ENCODE measurements around the gene MDK. TPM values are rescaled to one million over a fixed set of nuclear protein-coding genes. Genes with fewer than 3 reads are reported as not detected.
A peak's percentile ranks its signal among the peaks of the same experiment; 100 is the strongest.

The MDK gene
- total RNA-seq, 2 donors from 2014 or later: 36.9 to 63.0 TPM

DNA sequence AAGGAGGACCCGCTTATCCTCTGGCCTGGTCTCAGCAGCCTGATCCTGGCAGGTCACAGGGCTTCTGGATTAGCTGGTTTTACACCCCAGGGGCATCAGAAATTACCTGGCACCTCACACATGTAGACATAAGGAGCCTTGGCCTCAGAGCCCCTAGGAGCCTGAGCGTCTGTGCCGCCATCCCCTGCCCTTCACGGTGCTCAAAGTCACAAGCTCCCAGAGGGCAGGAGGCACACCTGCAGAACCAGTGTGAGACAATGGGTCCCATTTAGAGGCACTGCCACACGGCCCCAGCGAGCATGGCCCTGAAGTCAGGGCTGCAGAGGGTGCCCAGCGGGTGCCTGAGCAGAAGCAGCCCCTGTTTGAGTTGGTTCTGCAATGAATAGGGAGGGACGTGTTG lies 30.3 kb upstream of the MDK start:
- no peaks in the 10 kb centered on the region for H3K27me3 ChIP-seq
- H3K4me1 ChIP-seq: peaks cover 67% of the 10 kb centered on the region
- ATAC-seq: no peak
- TF ChIP-seq, protein P1, sequence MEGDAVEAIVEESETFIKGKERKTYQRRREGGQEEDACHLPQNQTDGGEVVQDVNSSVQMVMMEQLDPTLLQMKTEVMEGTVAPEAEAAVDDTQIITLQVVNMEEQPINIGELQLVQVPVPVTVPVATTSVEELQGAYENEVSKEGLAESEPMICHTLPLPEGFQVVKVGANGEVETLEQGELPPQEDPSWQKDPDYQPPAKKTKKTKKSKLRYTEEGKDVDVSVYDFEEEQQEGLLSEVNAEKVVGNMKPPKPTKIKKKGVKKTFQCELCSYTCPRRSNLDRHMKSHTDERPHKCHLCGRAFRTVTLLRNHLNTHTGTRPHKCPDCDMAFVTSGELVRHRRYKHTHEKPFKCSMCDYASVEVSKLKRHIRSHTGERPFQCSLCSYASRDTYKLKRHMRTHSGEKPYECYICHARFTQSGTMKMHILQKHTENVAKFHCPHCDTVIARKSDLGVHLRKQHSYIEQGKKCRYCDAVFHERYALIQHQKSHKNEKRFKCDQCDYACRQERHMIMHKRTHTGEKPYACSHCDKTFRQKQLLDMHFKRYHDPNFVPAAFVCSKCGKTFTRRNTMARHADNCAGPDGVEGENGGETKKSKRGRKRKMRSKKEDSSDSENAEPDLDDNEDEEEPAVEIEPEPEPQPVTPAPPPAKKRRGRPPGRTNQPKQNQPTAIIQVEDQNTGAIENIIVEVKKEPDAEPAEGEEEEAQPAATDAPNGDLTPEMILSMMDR (IDR thresholded peaks at IDR 0.05): no peak
- no peak for TF ChIP-seq POLR2A (IDR thresholded peaks at IDR 0.05)
- no peak overlapping the region for H3K4me3 ChIP-seq
- H3K9me3 ChIP-seq: no peaks in the 10 kb centered on the region
- intact Hi-C loops (cut with DNase I): no loop called here
- WGBS, 2 donors: 20 to 39% methylated on average over 1 to 8 of the region's 8 CpGs
- H3K36me3 ChIP-seq (replicated peaks in 1 of 2; ENCODE audit: insufficient read depth in 1 of 2, low read depth in 2 of 2): no peaks in the 10 kb centered on the region
- peak overlapping the region; percentile 66 to 84 (median 76) for H3K27ac ChIP-seq
- DNase-seq: no peak

DNA sequence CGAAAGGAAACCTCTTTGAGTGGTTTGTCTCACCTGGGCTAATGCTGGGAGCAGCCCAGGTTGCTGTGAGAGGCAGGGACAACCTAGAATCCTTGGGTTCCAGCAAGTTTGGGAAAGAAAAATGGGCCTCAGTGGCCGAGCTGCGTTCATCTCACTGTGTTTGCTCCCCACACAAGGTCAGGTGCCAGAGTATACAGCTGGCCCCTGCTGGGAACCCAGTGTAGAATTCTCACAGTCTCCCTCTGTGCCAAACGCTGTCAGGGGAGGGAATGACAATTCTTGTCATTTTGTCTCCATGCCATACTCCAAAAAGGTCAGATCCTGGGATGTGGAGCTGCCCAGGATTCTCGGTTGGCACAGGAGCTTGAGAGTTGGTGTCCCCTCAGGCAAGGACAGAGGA lies 29.9 kb upstream of the MDK start:
- H3K9me3 ChIP-seq: no peaks in the 10 kb centered on the region
- WGBS, 2 donors: 17 to 21% methylated on average over 5 of the region's 5 CpGs
- no peaks in the 10 kb centered on the region for H3K36me3 ChIP-seq (replicated peaks in 1 of 2; ENCODE audit: insufficient read depth in 1 of 2, low read depth in 2 of 2)
- DNase-seq: peak; percentile 43 to 67 (median 59)
- no peaks in the 10 kb centered on the region for H3K27me3 ChIP-seq
- intact Hi-C loops (cut with DNase I): no loop called here
- peaks cover 69% of the 10 kb centered on the region for H3K4me1 ChIP-seq
- no peak overlapping the region for H3K4me3 ChIP-seq
- ATAC-seq: no peak
- peak overlapping the region; percentile 66 to 84 (median 76) for H3K27ac ChIP-seq
- TF ChIP-seq, protein P1 (IDR thresholded peaks at IDR 0.05): no peak
- TF ChIP-seq POLR2A (IDR thresholded peaks at IDR 0.05): no peak

- intact Hi-C loops (cut with DNase I): no loop called here
- H3K27ac ChIP-seq: peak overlapping the region; percentile 66 to 84 (median 76)
- no peaks in the 10 kb centered on the region for H3K36me3 ChIP-seq (replicated peaks in 1 of 2; ENCODE audit: insufficient read depth in 1 of 2, low read depth in 2 of 2)
- DNase-seq: peak; percentile 81 to 93 (median 88)
- no peak overlapping the region for H3K4me3 ChIP-seq
- H3K9me3 ChIP-seq: no peaks in the 10 kb centered on the region
- WGBS, 2 donors: 16 to 36% methylated on average over 2 to 33 of the region's 33 CpGs
- peaks cover 70% of the 10 kb centered on the region for H3K4me1 ChIP-seq
- TF ChIP-seq, protein P1 (IDR thresholded peaks at IDR 0.05): peak; percentile 87 to 98 (median 95)
- TF ChIP-seq POLR2A (IDR thresholded peaks at IDR 0.05): peak in 2 of 3 donors; percentile 44 to 70
- no peaks in the 10 kb centered on the region for H3K27me3 ChIP-seq
- peak; percentile 70 for ATAC-seq
Observed at GRCh38 chr11:46352063-46352841, 29.2 kb upstream of the MDK start.

GRCh38 chr11:46353698-46354097 lies 27.8 kb upstream of the MDK start:
- Histone ChIP-seq H3K27ac (peak overlapping the region in 3 of 4 donors; percentile 5 to 84 (median 66)), H3K4me1 (peaks cover 73% of the 10 kb centered on the region), H3K36me3 (replicated peaks in 1 of 2; ENCODE audit: insufficient read depth in 1 of 2, low read depth in 2 of 2) (no peaks in the 10 kb centered on the region), H3K9me3 (no peaks in the 10 kb centered on the region), H3K27me3 (no peaks in the 10 kb centered on the region), H3K4me3 (no peak overlapping the region)
- 50 to 59% methylated on average over 2 to 9 of the region's 9 CpGs for WGBS, 2 donors
- DNase-seq (peak in 1 of 4 donors; percentile 25), ATAC-seq (no peak)
- no peak for TF ChIP-seq POLR2A (IDR thresholded peaks at IDR 0.05)
- TF ChIP-seq, protein P1 (IDR thresholded peaks at IDR 0.05): no peak
- intact Hi-C loops (cut with DNase I): no loop called here

All from body of pancreas (tissue), 4 donors.